Duodenal mucosa (tissue), 2 donors: Measurements from ENCODE around the gene UBA3.

ENCODE experiments used
- H3K27ac ChIP-seq: one replicate; pipeline ENCODE4 v1.7.0; 2013; ENCODE audit warnings: low read depth, low read length
- H3K27me3 ChIP-seq, 2 donors: one replicate each; pipeline ENCODE4 v1.7.0; 2013; ENCODE audit warnings: low read length in 2 of 2, control low read depth in 1 of 2; ENCODE audit not compliant: insufficient read depth in 2 of 2, control insufficient read depth in 1 of 2
- H3K36me3 ChIP-seq, 2 donors: one replicate each; pipeline ENCODE4 v1.7.0; 2013; ENCODE audit warnings: low read length in 2 of 2, control low read depth in 1 of 2; ENCODE audit not compliant: insufficient read depth in 2 of 2, control insufficient read depth in 1 of 2
- H3K4me1 ChIP-seq, 2 donors: one replicate each; pipeline ENCODE4 v1.7.0; 2013; ENCODE audit warnings: low read length in 2 of 2, control low read depth in 1 of 2; ENCODE audit not compliant: insufficient read depth in 2 of 2, control insufficient read depth in 1 of 2
- H3K4me3 ChIP-seq, 2 donors: one replicate each; pipeline ENCODE4 v1.7.0; 2013; ENCODE audit warnings: low read length in 2 of 2, low read depth in 1 of 2
- H3K9ac ChIP-seq, 2 donors: one replicate each; pipeline ENCODE4 v1.7.0; 2013; ENCODE audit warnings: low read length in 2 of 2, low read depth in 1 of 2
- H3K9me3 ChIP-seq, 2 donors: one replicate each; pipeline ENCODE4 v1.7.0; 2013; ENCODE audit warnings: low read length in 2 of 2, control low read depth in 1 of 2; ENCODE audit not compliant: control insufficient read depth in 1 of 2

Gene UBA3

GRCh38 chr3:69088063-69088462 lies 7.9 kb upstream of the UBA3 start:
- Histone ChIP-seq H3K36me3 (peaks cover 0 to 6% of the 10 kb centered on the region in 2 donors), H3K27ac (no peak overlapping the region), H3K4me3 (peak overlapping the region in 1 of 2 donors; percentile 95), H3K9me3 (no peaks in the 10 kb centered on the region), H3K27me3 (no peaks in the 10 kb centered on the region), H3K9ac (no peak overlapping the region), H3K4me1 (peaks cover 63 to 74% of the 10 kb centered on the region in 2 donors)

- Histone ChIP-seq H3K4me1 (peaks cover 65 to 78% of the 10 kb centered on the region in 2 donors), H3K9ac (peak overlapping the region; percentile 30 to 93), H3K9me3 (no peaks in the 10 kb centered on the region), H3K27ac (no peak overlapping the region), H3K36me3 (peaks cover 0 to 4% of the 10 kb centered on the region in 2 donors), H3K27me3 (no peaks in the 10 kb centered on the region), H3K4me3 (peak overlapping the region; percentile 1 to 95)
Observed at GRCh38 chr3:69087030-69087791, 7.0 kb upstream of the UBA3 start.

GRCh38 chr3:69085833-69086722 lies 5.9 kb upstream of the UBA3 start:
- peak overlapping the region; percentile 94 to 95 for H3K4me3 ChIP-seq
- H3K27me3 ChIP-seq, result no peaks in the 10 kb centered on the region
- no peaks in the 10 kb centered on the region for H3K36me3 ChIP-seq
- peak overlapping the region; percentile 93 to 97 for H3K9ac ChIP-seq
- peak overlapping the region; percentile 91 for H3K27ac ChIP-seq
- H3K9me3 ChIP-seq, result no peaks in the 10 kb centered on the region
- H3K4me1 ChIP-seq, result peaks cover 70 to 76% of the 10 kb centered on the region in 2 donors

GRCh38 chr3:69085168-69085832 lies 5.1 kb upstream of the UBA3 start:
- H3K4me1 ChIP-seq, result peaks cover 69 to 72% of the 10 kb centered on the region in 2 donors

GRCh38 chr3:69084326-69085167 lies 4.4 kb upstream of the UBA3 start, which contains the start of gene ARL6IP5:
ARL6IP5 (plus strand) TSS chr3:69084937; CDS start chr3:69085048, 111 bp downstream.
- peak within 1 kb of the TSS; percentile 91 for H3K27ac ChIP-seq
- H3K4me1 ChIP-seq, result peaks cover 63 to 65% of the 10 kb centered on the region in 2 donors
- no peaks in the 10 kb centered on the region for H3K27me3 ChIP-seq

More at GRCh38 chr3:69085168-69085832, 5.1 kb upstream of the UBA3 start:
- peak overlapping the region; percentile 93 to 97 for H3K9ac ChIP-seq
- no peaks in the 10 kb centered on the region for H3K9me3 ChIP-seq
- H3K4me3 ChIP-seq, result peak overlapping the region; percentile 94 to 95
- H3K27ac ChIP-seq, result peak overlapping the region; percentile 91
- H3K36me3 ChIP-seq, result no peaks in the 10 kb centered on the region
- no peaks in the 10 kb centered on the region for H3K27me3 ChIP-seq

GRCh38 chr3:69082805-69083204 lies 2.6 kb upstream of the UBA3 start:
- Histone ChIP-seq H3K9me3 (no peaks in the 10 kb centered on the region), H3K4me3 (no peak overlapping the region), H3K4me1 (peaks cover 56 to 64% of the 10 kb centered on the region in 2 donors)

More at GRCh38 chr3:69084326-69085167, 4.4 kb upstream of the UBA3 start, which contains the start of gene ARL6IP5:
- Histone ChIP-seq H3K9ac (peak within 1 kb of the TSS; percentile 93 to 97), H3K9me3 (no peaks in the 10 kb centered on the region), H3K36me3 (no peaks in the 10 kb centered on the region), H3K4me3 (peak within 1 kb of the TSS; percentile 94 to 95)

GRCh38 chr3:69082361-69082760 lies 2.2 kb upstream of the UBA3 start:
- Histone ChIP-seq H3K27me3 (no peaks in the 10 kb centered on the region), H3K9ac (no peak overlapping the region), H3K4me3 (no peak overlapping the region), H3K36me3 (no peaks in the 10 kb centered on the region), H3K9me3 (no peaks in the 10 kb centered on the region), H3K27ac (no peak overlapping the region), H3K4me1 (peaks cover 54 to 64% of the 10 kb centered on the region in 2 donors)

More at GRCh38 chr3:69082805-69083204, 2.6 kb upstream of the UBA3 start:
- H3K9ac ChIP-seq, result no peak overlapping the region
- no peaks in the 10 kb centered on the region for H3K36me3 ChIP-seq
- H3K27ac ChIP-seq, result no peak overlapping the region
- H3K27me3 ChIP-seq, result no peaks in the 10 kb centered on the region

GRCh38 chr3:69081583-69082262 lies 1.6 kb upstream of the UBA3 start:
- Histone ChIP-seq H3K9ac (peak overlapping the region in 1 of 2 donors; percentile 2), H3K9me3 (no peaks in the 10 kb centered on the region), H3K4me3 (peak overlapping the region in 1 of 2 donors; percentile 17), H3K27me3 (no peaks in the 10 kb centered on the region), H3K4me1 (peaks cover 49 to 60% of the 10 kb centered on the region in 2 donors), H3K27ac (no peak overlapping the region), H3K36me3 (no peaks in the 10 kb centered on the region)
